KMS-11 (cell line): ENCODE results near the gene YY1.
"Not testable (repeated sequence)": the region's sequence is repeated elsewhere in the genome, so short reads cannot be mapped to it uniquely, and the experiment has no call there.

Source experiments
- H2AFZ ChIP-seq: fragments of 200-600 bp; sonication (generic); 2 replicates; pipeline ENCODE4 v1.6.1; 2016; ENCODE audit warnings: antibody characterized with exemption, mixed run types, low read depth
- H3K27ac ChIP-seq: fragments of 200-600 bp; sonication (generic); 2 replicates; pipeline ENCODE4 v1.6.1; 2016; ENCODE audit warnings: mild to moderate bottlenecking, mixed run types
- H3K27me3 ChIP-seq: fragments of 200-600 bp; sonication (generic); 2 replicates; pipeline ENCODE4 v1.6.1; 2017; ENCODE audit warnings: mild to moderate bottlenecking, low read depth, mixed run types, moderate library complexity; ENCODE audit not compliant: insufficient read depth
- H3K36me3 ChIP-seq: fragments of 200-600 bp; sonication (generic); 2 replicates; pipeline ENCODE4 v1.6.1; 2017; ENCODE audit warnings: mild to moderate bottlenecking, mixed run types; ENCODE audit not compliant: insufficient read depth
- H3K4me1 ChIP-seq: fragments of 200-600 bp; sonication (generic); 2 replicates; pipeline ENCODE4 v1.6.1; 2016; ENCODE audit warnings: mild to moderate bottlenecking, low read depth, mixed run types; ENCODE audit not compliant: poor library complexity, severe bottlenecking
- H3K4me2 ChIP-seq: fragments of 200-600 bp; sonication (generic); 2 replicates; pipeline ENCODE4 v1.7.0; 2016; ENCODE audit warnings: mild to moderate bottlenecking, mixed run types
- H3K4me3 ChIP-seq: fragments of 200-600 bp; sonication (generic); IDR thresholded peaks from 2 replicates; pipeline ENCODE4 v1.6.1; 2017; ENCODE audit warnings: low read depth, low read length, mixed read lengths; ENCODE audit not compliant: insufficient read depth
- H3K79me2 ChIP-seq: fragments of 200-600 bp; sonication (generic); 2 replicates; pipeline ENCODE4 v1.6.1; 2016; ENCODE audit warnings: low read depth, mixed run types; ENCODE audit not compliant: insufficient read depth
- H3K9ac ChIP-seq: fragments of 200-600 bp; sonication (generic); 2 replicates; pipeline ENCODE4 v1.6.1; 2016; ENCODE audit warnings: mild to moderate bottlenecking, mixed run types
- H4K20me1 ChIP-seq: fragments of 200-600 bp; sonication (generic); 2 replicates; pipeline ENCODE4 v1.6.1; 2016; ENCODE audit warnings: mild to moderate bottlenecking, mixed run types; ENCODE audit not compliant: insufficient read depth
- TF ChIP-seq, protein P1 (sequence below): fragments of 200-600 bp; sonication (generic); conservative IDR thresholded peaks from 2 replicates; pipeline ENCODE4 v1.6.1; 2017; ENCODE audit warnings: low read depth, mild to moderate bottlenecking, antibody characterized with exemption, low read length, moderate library complexity, mixed read lengths

Gene YY1

DNA sequence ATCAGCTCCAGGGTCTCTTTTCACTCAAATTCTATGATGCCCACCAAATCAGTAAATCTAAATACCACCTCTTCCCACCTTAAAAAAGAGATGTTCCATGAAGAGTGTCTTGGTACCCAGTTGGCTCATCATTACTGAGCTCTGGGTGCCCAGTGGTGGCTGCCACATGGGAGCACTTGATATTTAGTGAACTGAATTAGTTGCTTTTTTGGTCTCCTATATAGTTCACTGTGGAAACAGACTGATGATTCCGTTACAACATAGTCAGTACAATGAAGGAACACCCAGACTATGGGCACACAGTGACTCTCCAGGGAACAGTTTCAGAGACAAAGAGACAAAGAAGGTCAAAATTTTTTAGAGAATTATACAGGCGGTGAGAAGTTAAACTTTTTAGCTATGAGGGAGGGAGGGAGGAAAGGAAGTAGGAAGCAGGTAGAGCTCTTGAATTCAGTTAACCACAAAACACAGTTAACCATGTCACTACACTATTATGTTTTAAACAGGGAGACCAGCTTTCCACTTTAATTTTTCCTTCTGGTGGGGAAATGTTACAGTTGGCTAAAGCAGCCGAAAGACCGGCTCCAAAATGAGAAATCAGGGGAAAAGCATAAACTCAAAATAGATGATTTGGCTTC lies 14.6 kb upstream of the YY1 start:
- H3K79me2 ChIP-seq = no peaks in the 10 kb centered on the region; the same call in 1 of the 2 replicates
- no peak overlapping the region for H3K4me3 ChIP-seq
- H3K4me2 ChIP-seq = no peak overlapping the region
- H3K36me3 ChIP-seq = no peaks in the 10 kb centered on the region
- H3K9ac ChIP-seq = no peak overlapping the region
- no peaks in the 10 kb centered on the region for H3K27me3 ChIP-seq
- no peak overlapping the region for H3K27ac ChIP-seq
- H4K20me1 ChIP-seq = no peaks in the 10 kb centered on the region
- TF ChIP-seq, protein P1, sequence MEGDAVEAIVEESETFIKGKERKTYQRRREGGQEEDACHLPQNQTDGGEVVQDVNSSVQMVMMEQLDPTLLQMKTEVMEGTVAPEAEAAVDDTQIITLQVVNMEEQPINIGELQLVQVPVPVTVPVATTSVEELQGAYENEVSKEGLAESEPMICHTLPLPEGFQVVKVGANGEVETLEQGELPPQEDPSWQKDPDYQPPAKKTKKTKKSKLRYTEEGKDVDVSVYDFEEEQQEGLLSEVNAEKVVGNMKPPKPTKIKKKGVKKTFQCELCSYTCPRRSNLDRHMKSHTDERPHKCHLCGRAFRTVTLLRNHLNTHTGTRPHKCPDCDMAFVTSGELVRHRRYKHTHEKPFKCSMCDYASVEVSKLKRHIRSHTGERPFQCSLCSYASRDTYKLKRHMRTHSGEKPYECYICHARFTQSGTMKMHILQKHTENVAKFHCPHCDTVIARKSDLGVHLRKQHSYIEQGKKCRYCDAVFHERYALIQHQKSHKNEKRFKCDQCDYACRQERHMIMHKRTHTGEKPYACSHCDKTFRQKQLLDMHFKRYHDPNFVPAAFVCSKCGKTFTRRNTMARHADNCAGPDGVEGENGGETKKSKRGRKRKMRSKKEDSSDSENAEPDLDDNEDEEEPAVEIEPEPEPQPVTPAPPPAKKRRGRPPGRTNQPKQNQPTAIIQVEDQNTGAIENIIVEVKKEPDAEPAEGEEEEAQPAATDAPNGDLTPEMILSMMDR = no peak
- H3K4me1 ChIP-seq = peaks cover 18% of the 10 kb centered on the region
- H2AFZ ChIP-seq = no peak overlapping the region

- H3K79me2 ChIP-seq = peaks cover 4% of the 10 kb centered on the region; the same call in 1 of the 2 replicates
- H2AFZ ChIP-seq = no peak overlapping the region
- H3K27ac ChIP-seq = no peak overlapping the region
- H3K4me2 ChIP-seq = no peak overlapping the region
- no peaks in the 10 kb centered on the region for H4K20me1 ChIP-seq
- H3K9ac ChIP-seq = no peak overlapping the region
- TF ChIP-seq, protein P1 = no peak
- H3K4me1 ChIP-seq = peaks cover 18% of the 10 kb centered on the region
- H3K4me3 ChIP-seq = no peak overlapping the region
- H3K27me3 ChIP-seq = no peaks in the 10 kb centered on the region
- H3K36me3 ChIP-seq = no peaks in the 10 kb centered on the region
Observed at GRCh38 chr14:100225169-100225568, 13.8 kb upstream of the YY1 start.

- Histone ChIP-seq H3K79me2 (peaks cover 29% of the 10 kb centered on the region), H3K9ac (no peak overlapping the region), H3K4me1 (peaks cover 20% of the 10 kb centered on the region), H4K20me1 (0 out of 2 replicates have a peak, but pooled peaks cover 9% of the 10 kb centered on the region), H3K27me3 (no peaks in the 10 kb centered on the region), H3K36me3 (no peaks in the 10 kb centered on the region), H3K4me3 (no peak overlapping the region), H3K27ac (no peak overlapping the region), H3K4me2 (no peak overlapping the region), H2AFZ (no peak overlapping the region)
- TF ChIP-seq, protein P1 = no peak
Observed at GRCh38 chr14:100230361-100230760, 8.6 kb upstream of the YY1 start.

GRCh38 chr14:100234511-100234910 lies 4.4 kb upstream of the YY1 start:
- peak overlapping the region; percentile 43; the same call in 1 of the 2 replicates for H3K27ac ChIP-seq
- H3K4me1 ChIP-seq = peaks cover 42% of the 10 kb centered on the region
- H3K79me2 ChIP-seq = peaks cover 58% of the 10 kb centered on the region
- H3K4me3 ChIP-seq = no peak overlapping the region
- H3K9ac ChIP-seq = no peak overlapping the region
- peak overlapping the region; percentile 67; the same call in 1 of the 2 replicates for H3K4me2 ChIP-seq
- TF ChIP-seq, protein P1 = no peak
- no peaks in the 10 kb centered on the region for H3K27me3 ChIP-seq
- 0 out of 2 replicates have a peak, but pooled peaks cover 15% of the 10 kb centered on the region for H4K20me1 ChIP-seq
- H3K36me3 ChIP-seq = no peaks in the 10 kb centered on the region
- no peak overlapping the region for H2AFZ ChIP-seq

DNA sequence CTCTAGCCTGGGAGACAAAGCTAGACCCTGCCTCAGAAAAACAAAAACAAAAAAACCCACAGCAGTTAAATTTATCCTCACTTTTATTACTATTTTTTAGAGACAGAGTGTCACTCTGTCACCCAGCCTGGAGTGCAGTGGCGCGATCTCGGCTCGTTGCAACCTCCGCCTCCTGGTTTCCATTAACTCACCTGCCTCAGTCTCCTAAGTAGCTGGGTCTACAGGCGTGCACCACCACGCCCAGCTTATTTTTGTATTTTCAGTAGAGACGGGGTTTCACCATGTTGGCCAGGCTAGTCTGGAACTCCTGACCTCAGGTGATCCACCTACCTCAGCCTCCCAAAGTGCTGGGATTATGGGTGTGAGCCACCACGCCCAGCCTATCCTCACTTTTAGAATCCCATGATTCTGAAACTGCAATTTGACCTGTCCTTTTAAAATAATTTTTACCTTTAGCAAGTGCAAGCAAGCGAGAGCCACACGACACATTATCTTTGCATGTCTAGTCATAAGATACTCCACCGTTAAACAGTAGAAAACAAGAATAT lies 2.6 kb upstream of the YY1 start:
- not testable (repeated sequence) for H2AFZ ChIP-seq, H3K9ac ChIP-seq, H3K27me3 ChIP-seq, H3K4me3 ChIP-seq, H3K27ac ChIP-seq, H3K36me3 ChIP-seq
- H3K79me2 ChIP-seq = peaks cover 65% of the 10 kb centered on the region
- peaks cover 21% of the 10 kb centered on the region for H4K20me1 ChIP-seq
- peaks cover 44% of the 10 kb centered on the region for H3K4me1 ChIP-seq
- H3K4me2 ChIP-seq = peak overlapping the region; percentile 67; the same call in 1 of the 2 replicates
